LNCAP (cell line): ENCODE results near the gene PCDHGB5.

Experiments used
- CTCF ChIP-seq: fragments of 450-650 bp; IDR thresholded peaks from 2 replicates; pipeline ENCODE4 v1.5.1; 2017; ENCODE audit warnings: mild to moderate bottlenecking

Gene PCDHGB5

GRCh38 chr5:141422742-141423291, 25.1 kb downstream of the PCDHGB5 start:
- TF ChIP-seq CTCF, result no peak

DNA sequence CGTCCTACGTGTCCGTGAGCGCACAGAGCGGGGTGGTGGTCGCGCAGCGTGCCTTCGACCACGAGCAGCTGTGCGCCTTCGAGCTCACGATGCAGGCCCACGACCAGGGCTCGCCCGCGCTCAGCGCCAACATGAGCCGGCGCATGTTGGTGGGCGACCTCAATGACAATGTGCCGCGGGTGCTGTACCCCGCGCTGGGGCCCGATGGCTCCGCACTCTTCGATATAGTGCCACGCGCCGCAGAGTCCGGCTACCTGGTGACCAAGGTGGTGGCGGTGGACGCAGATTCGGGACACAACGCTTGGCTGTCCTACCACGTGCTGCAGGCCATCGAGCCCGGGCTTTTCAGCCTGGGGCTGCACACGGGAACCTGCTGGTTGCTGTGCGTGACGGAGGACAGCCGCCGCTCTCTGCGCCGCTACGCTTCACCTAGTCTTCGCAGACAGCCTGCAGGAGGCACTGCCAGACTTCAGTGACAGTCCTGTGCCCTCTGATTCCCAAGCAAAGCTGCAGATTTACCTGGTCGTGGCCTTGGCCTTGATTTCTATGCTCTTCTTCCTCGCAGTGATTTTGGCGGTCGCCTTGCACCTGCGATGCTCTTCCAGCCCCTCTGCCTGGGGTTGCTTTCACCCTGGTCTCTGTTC, 30.2 kb downstream of the PCDHGB5 start:
- TF ChIP-seq CTCF, result no peak

GRCh38 chr5:141430332-141431113, 32.8 kb downstream of the PCDHGB5 start, which contains the start of gene PCDHGA12:
Gene PCDHGA12, plus strand, starts transcription at chr5:141430507. Its CDS starts 253 bp downstream, at chr5:141430760.
- TF ChIP-seq CTCF, result peak; percentile 62

DNA sequence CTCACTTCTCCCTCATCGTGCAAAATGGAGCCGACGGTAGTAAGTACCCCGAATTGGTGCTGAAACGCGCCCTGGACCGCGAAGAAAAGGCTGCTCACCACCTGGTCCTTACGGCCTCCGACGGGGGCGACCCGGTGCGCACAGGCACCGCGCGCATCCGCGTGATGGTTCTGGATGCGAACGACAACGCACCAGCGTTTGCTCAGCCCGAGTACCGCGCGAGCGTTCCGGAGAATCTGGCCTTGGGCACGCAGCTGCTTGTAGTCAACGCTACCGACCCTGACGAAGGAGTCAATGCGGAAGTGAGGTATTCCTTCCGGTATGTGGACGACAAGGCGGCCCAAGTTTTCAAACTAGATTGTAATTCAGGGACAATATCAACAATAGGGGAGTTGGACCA, 33.5 kb downstream of the PCDHGB5 start:
- TF ChIP-seq CTCF, result no peak

DNA sequence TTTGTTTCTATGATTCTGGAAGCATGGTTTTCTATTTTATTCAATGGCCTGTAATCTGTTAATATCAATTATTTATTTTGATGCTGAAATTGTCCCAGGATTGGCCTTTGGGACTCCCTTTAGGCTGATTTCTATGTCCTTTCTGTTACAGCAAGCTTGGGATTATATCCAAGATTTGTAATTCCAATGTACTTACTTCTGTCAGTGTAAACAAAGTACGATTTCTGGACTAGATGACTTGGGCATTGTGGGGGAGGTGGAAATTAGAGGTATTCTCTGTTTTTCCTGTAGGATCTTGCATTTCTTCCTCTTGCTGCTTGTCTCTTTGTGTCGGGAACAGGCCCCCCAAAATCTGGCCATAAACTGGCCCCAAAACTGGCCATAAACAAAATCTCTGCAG, 36.3 kb downstream of the PCDHGB5 start:
- TF ChIP-seq CTCF, result no peak

- TF ChIP-seq CTCF, result no peak
Observed at GRCh38 chr5:141437221-141437620, 39.5 kb downstream of the PCDHGB5 start.

DNA sequence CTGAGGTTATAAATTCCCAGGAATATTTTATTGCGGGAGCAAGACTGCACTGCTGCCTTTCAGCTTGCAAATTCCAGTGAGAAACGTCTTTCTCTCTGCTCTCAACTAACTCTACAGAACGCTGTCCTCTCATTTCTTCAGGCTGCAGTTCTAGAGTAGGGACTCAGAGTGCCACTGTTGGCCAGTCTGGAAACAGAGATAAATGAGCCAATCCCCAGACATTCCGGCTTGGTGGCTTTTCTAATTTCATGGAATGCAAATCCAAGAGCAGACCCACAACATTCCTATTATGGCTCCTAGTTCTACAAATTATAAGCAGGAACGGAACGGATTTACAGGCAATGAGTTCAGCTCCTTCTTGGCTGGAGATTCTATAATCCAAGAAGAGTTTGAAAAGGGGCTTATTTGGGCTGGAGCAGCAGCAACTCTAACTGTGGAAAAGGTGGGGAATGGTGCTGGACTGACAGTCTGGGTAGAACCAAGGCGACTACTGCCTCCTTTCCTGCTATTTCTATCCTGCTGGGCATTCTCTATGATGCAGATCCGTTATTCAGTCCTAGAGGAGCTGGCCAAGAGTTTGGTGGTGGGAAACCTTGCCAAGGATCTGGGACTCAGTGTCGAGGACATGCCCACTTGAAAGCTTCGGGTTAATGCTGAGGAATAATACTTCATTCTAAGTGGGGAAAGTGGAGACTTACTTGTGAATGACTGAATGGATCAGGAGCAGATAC, 41.8 kb downstream of the PCDHGB5 start:
- TF ChIP-seq CTCF, result no peak
